ENCODE measurements around the gene ABCF3. TPM values are rescaled to one million over a fixed set of nuclear protein-coding genes. Genes with fewer than 3 reads are reported as not detected.
A peak's percentile ranks its signal among the peaks of the same experiment; 100 is the strongest.

The ABCF3 gene
- polyA plus RNA-seq, 1 donor from 2014 or later: 49.1 TPM

GRCh38 chr3:184188080-184188479 is 2.1 kb downstream of the ABCF3 start:
- peak overlapping the region in 1 of 3 donors; percentile 90 for H3K27ac Mint-ChIP-seq
- H3K36me3 Mint-ChIP-seq: peaks cover 5% of the 10 kb centered on the region
- H3K4me3 Mint-ChIP-seq: peak overlapping the region in 3 of 4 donors; percentile 17 to 98 (median 29)
- H3K27me3 Mint-ChIP-seq: no peaks in the 10 kb centered on the region
- H3K9me3 Mint-ChIP-seq: no peaks in the 10 kb centered on the region
- H3K4me1 Mint-ChIP-seq: peaks cover 8 to 33% (median 25%) of the 10 kb centered on the region in 3 donors

DNA sequence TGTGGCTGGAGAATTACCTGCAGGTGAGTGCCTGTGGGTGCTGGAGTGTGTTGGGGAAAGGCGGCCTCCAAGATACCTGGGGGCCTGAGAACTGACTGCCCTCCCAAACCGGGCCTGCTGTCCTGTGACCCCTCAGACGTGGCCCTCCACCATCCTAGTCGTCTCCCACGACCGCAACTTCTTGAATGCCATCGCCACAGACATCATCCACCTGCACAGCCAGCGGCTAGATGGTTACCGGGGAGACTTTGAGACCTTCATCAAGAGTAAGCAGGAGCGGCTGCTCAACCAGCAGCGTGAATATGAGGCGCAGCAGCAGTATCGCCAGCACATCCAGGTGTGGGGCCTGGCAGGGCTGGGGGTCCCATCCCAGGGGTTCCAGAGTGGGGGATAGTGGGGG is 3.4 kb downstream of the ABCF3 start:
- Mint-ChIP-seq H3K9me3 (no peaks in the 10 kb centered on the region), H3K4me1 (peaks cover 8 to 28% (median 25%) of the 10 kb centered on the region in 3 donors), H3K27ac (peak overlapping the region in 1 of 3 donors; percentile 50), H3K4me3 (peak overlapping the region in 3 of 4 donors; percentile 28 to 70 (median 32)), H3K27me3 (no peaks in the 10 kb centered on the region), H3K36me3 (peaks cover 3% of the 10 kb centered on the region)

GRCh38 chr3:184192889-184193288 is 6.9 kb downstream of the ABCF3 start:
- Mint-ChIP-seq H3K9me3 (no peaks in the 10 kb centered on the region), H3K36me3 (peaks cover 3% of the 10 kb centered on the region), H3K27me3 (no peaks in the 10 kb centered on the region), H3K4me3 (no peak overlapping the region), H3K4me1 (peaks cover 3 to 8% (median 4%) of the 10 kb centered on the region in 3 donors), H3K27ac (no peak overlapping the region)

DNA sequence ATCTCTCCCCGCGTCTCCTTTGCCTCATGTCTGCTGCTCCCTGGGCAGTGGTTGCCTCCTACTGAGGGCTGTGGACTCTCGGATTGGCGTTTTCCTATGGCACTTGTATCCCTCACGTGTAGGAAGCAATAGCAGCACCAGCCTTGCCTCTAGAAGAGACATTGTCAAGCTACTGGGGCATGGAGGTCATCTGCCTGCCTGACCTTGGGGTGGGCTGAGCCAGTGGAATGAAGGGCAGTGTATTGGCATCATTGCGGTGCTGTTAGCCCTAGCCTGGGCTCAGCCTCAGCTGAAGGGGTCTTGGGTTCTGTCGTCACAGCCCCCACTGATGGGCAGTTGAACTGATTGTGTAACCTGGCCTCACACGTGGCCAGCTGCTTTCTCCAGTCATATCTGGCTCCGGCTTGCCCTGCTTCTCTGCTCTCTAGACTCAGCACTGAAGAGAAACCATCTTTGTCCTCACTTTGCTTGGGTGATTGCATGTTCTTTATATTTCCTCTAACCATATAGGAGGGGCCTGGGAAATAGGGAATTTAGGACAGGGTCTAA is 8.1 kb downstream of the ABCF3 start:
- Mint-ChIP-seq H3K27ac (peak overlapping the region in 2 of 3 donors; percentile 4 to 16), H3K27me3 (no peaks in the 10 kb centered on the region), H3K4me3 (peak overlapping the region in 1 of 4 donors; percentile 56), H3K9me3 (no peaks in the 10 kb centered on the region), H3K36me3 (peaks cover 3% of the 10 kb centered on the region), H3K4me1 (peaks cover 0 to 6% (median 0%) of the 10 kb centered on the region in 3 donors)

DNA sequence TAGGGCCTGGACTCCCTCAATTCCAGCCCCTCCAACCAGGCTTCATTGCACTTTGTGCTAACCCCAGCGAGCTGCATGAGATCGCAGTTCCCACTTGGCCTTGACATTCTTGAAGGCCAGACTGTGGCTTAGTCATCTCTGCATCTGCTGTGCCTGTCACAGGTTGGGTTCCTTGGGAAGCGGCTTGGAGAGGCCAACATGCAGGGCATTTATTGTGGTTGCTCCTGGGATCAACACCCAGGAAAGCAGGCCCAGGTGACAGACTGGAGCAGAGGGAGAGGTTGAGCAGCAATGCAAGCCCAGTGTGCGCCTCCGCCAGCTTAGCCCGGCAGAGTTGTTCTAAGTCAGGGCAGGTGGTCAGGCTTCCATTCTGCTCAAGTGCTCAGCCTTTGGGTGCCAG is 10.5 kb downstream of the ABCF3 start:
- Mint-ChIP-seq H3K27ac (no peak overlapping the region), H3K9me3 (no peaks in the 10 kb centered on the region)

GRCh38 chr3:184198509-184198908 is 12.5 kb downstream of the ABCF3 start:
- H3K4me3 Mint-ChIP-seq: no peak overlapping the region
- no peaks in the 10 kb centered on the region for H3K9me3 Mint-ChIP-seq
- H3K36me3 Mint-ChIP-seq: no peaks in the 10 kb centered on the region
- no peaks in the 10 kb centered on the region for H3K27me3 Mint-ChIP-seq
- H3K27ac Mint-ChIP-seq: no peak overlapping the region
- H3K4me1 Mint-ChIP-seq: no peaks in the 10 kb centered on the region

More for the DNA sequence above, 10.5 kb downstream of the ABCF3 start:
- H3K27me3 Mint-ChIP-seq: no peaks in the 10 kb centered on the region
- no peaks in the 10 kb centered on the region for H3K36me3 Mint-ChIP-seq
- no peaks in the 10 kb centered on the region for H3K4me1 Mint-ChIP-seq
- H3K4me3 Mint-ChIP-seq: no peak overlapping the region

- H3K4me1 Mint-ChIP-seq: no peaks in the 10 kb centered on the region
- no peak overlapping the region for H3K4me3 Mint-ChIP-seq
- H3K27ac Mint-ChIP-seq: no peak overlapping the region
- no peaks in the 10 kb centered on the region for H3K9me3 Mint-ChIP-seq
- no peaks in the 10 kb centered on the region for H3K36me3 Mint-ChIP-seq
- H3K27me3 Mint-ChIP-seq: peaks cover 6% of the 10 kb centered on the region
Measured at GRCh38 chr3:184200825-184201224, 14.8 kb downstream of the ABCF3 start.

GRCh38 chr3:184203526-184203925 is 17.5 kb downstream of the ABCF3 start:
- Mint-ChIP-seq H3K4me1 (no peaks in the 10 kb centered on the region), H3K4me3 (no peak overlapping the region), H3K9me3 (peaks cover 0 to 3% (median 0%) of the 10 kb centered on the region in 3 donors), H3K27me3 (peaks cover 23% of the 10 kb centered on the region), H3K27ac (no peak overlapping the region), H3K36me3 (no peaks in the 10 kb centered on the region)

GRCh38 chr3:184209146-184209923 is 23.3 kb downstream of the ABCF3 start:
- Mint-ChIP-seq H3K36me3 (no peaks in the 10 kb centered on the region), H3K4me1 (no peaks in the 10 kb centered on the region), H3K27ac (no peak overlapping the region), H3K27me3 (peaks cover 23% of the 10 kb centered on the region), H3K9me3 (peaks cover 0 to 3% (median 0%) of the 10 kb centered on the region in 3 donors), H3K4me3 (no peak overlapping the region)

DNA sequence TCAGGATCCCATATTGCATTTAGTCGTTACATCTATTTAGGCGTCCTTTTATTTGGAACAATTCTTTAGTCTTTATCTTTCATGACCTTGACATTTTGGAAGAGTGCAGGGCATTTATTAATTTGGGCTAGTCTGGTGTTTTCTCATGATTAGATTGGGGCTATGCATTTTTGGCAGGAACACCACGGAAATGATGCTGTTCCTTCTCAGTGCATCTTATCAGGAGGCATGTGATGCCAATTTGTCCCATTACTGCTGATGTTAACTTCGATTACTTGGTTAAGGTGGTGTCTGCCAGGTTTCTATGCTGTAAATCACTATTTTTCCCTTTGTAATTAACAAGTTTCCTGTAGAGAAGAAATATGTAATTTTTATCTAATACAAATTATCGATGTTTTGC is 25.3 kb downstream of the ABCF3 start:
- Mint-ChIP-seq H3K4me3 (no peak overlapping the region), H3K4me1 (no peaks in the 10 kb centered on the region), H3K36me3 (no peaks in the 10 kb centered on the region), H3K9me3 (peaks cover 0 to 3% (median 0%) of the 10 kb centered on the region in 3 donors), H3K27ac (no peak overlapping the region), H3K27me3 (peaks cover 16% of the 10 kb centered on the region)

- H3K36me3 Mint-ChIP-seq: no peaks in the 10 kb centered on the region
- peaks cover 0 to 3% (median 0%) of the 10 kb centered on the region in 3 donors for H3K9me3 Mint-ChIP-seq
- no peaks in the 10 kb centered on the region for H3K4me1 Mint-ChIP-seq
- H3K4me3 Mint-ChIP-seq: no peak overlapping the region
- H3K27ac Mint-ChIP-seq: no peak overlapping the region
- H3K27me3 Mint-ChIP-seq: peaks cover 12% of the 10 kb centered on the region
Measured at GRCh38 chr3:184211718-184212117, 25.7 kb downstream of the ABCF3 start.

GRCh38 chr3:184218814-184219213 is 32.8 kb downstream of the ABCF3 start:
- Mint-ChIP-seq H3K4me3 (no peak overlapping the region), H3K36me3 (no peaks in the 10 kb centered on the region), H3K27ac (no peak overlapping the region), H3K9me3 (no peaks in the 10 kb centered on the region), H3K4me1 (no peaks in the 10 kb centered on the region), H3K27me3 (peaks cover 8% of the 10 kb centered on the region)

GRCh38 chr3:184222521-184222920 is 36.5 kb downstream of the ABCF3 start:
- Mint-ChIP-seq H3K36me3 (no peaks in the 10 kb centered on the region), H3K4me1 (no peaks in the 10 kb centered on the region), H3K4me3 (no peak overlapping the region), H3K27me3 (peaks cover 21% of the 10 kb centered on the region), H3K27ac (no peak overlapping the region), H3K9me3 (no peaks in the 10 kb centered on the region)

DNA sequence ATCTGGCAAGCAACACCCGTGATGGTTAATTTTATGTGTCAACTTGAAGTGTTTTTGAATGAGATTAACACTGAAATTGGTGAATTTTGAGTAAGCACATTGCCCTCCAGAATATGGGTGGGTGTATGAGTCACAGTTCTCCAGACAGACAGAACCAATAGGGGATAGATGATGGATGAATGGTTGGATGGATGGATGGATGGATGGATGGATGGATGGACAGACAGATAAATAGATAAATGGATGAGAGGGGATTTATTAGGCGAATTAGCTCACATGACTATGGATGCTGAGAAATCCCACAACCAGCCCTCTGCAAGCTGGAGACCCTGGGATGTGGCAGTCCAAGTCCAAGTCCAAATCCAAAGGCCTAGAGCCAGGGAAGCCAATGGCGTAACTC is 37.9 kb downstream of the ABCF3 start:
- Mint-ChIP-seq H3K4me1 (peaks cover 0 to 2% (median 2%) of the 10 kb centered on the region in 3 donors), H3K27me3 (peaks cover 30% of the 10 kb centered on the region), H3K4me3 (no peak overlapping the region), H3K27ac (no peak overlapping the region), H3K9me3 (no peaks in the 10 kb centered on the region), H3K36me3 (no peaks in the 10 kb centered on the region)

DNA sequence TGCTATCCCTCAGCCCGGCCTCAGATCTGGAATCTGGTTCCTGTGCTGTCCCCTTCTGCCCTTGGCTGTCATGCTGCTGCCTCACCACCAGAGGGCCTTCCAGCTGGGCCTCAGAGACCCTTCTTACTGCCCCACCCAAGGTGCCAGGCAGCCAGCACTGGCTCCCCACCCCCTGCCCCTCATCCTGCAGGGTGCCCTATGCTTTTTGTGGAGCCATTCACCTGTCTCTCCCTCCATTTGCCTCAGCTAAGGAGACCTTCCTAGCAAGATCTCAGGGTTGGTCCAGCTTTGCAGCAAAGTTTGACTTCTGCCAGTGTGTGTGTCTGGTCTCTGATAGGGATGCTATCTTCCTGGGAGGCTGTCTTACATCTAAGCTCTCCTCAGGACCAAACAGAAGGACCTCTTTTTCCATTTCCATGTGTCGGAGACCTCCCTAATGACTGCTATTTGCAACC is 41.5 kb downstream of the ABCF3 start:
- H3K4me3 Mint-ChIP-seq: peak overlapping the region in 1 of 4 donors; percentile 6
- no peaks in the 10 kb centered on the region for H3K36me3 Mint-ChIP-seq
- H3K4me1 Mint-ChIP-seq: peaks cover 0 to 9% (median 3%) of the 10 kb centered on the region in 3 donors
- no peak overlapping the region for H3K27ac Mint-ChIP-seq
- no peaks in the 10 kb centered on the region for H3K9me3 Mint-ChIP-seq
- H3K27me3 Mint-ChIP-seq: peaks cover 48% of the 10 kb centered on the region
